CD4-positive, alpha-beta T cell treated with Interleukin-4 for 4 hours (primary cell): Measurements from ENCODE around the gene DOCK4.
"Not testable (repeated sequence)": the region's sequence is repeated elsewhere in the genome, so short reads cannot be mapped to it uniquely, and the experiment has no call there.

Experiments used
- DNase-seq: peaks from one replicate; pipeline ENCODE4 v3.0.0-alpha.2; 2020

Gene DOCK4, protein sequence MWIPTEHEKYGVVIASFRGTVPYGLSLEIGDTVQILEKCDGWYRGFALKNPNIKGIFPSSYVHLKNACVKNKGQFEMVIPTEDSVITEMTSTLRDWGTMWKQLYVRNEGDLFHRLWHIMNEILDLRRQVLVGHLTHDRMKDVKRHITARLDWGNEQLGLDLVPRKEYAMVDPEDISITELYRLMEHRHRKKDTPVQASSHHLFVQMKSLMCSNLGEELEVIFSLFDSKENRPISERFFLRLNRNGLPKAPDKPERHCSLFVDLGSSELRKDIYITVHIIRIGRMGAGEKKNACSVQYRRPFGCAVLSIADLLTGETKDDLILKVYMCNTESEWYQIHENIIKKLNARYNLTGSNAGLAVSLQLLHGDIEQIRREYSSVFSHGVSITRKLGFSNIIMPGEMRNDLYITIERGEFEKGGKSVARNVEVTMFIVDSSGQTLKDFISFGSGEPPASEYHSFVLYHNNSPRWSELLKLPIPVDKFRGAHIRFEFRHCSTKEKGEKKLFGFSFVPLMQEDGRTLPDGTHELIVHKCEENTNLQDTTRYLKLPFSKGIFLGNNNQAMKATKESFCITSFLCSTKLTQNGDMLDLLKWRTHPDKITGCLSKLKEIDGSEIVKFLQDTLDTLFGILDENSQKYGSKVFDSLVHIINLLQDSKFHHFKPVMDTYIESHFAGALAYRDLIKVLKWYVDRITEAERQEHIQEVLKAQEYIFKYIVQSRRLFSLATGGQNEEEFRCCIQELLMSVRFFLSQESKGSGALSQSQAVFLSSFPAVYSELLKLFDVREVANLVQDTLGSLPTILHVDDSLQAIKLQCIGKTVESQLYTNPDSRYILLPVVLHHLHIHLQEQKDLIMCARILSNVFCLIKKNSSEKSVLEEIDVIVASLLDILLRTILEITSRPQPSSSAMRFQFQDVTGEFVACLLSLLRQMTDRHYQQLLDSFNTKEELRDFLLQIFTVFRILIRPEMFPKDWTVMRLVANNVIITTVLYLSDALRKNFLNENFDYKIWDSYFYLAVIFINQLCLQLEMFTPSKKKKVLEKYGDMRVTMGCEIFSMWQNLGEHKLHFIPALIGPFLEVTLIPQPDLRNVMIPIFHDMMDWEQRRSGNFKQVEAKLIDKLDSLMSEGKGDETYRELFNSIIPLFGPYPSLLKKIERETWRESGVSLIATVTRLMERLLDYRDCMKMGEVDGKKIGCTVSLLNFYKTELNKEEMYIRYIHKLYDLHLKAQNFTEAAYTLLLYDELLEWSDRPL (N-terminal part only)

DNA sequence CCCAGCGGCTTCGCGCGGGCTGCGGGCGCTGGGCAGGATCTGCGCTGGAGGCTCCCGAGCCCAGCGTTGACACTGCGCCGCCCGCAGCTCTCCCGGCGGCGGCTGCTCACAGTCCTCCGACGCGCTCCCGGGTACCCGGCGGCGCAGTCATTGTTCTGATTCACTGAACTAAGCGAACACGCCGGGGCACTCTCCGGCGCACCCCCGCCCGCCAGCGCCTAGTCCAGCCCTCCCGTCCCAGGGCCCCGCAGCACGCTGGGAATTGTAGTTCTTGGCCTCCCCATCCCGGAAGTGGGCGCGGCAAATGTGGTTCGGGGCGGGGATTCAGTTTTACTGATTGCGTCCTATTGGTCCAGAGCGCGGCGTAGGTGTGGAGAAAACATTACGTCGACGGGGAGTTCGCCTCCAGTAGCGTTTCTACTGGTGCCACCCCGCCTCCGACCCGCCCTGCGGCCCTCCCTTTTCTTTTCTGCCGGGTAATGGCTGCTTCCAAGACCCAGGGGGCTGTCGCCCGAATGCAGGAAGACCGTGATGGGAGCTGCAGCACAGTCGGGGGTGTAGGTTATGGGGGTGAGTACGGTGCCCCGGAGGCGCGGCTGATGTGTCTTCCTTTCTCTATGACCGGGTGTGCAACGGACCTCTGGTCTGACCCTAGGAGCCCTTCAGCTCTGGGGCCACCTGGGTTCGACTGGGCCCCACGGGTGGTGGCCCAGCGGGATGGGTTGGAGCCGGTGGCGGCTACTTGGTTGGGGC is at the start of gene DOCK4, which contains the start of gene ZNF277:
Gene DOCK4, minus strand, starts transcription at position 162 of the 753 bp plus-strand sequence. CDS start 261 bp downstream, outside the sequence.
Gene ZNF277, plus strand, starts transcription at position 458 of the 753 bp plus-strand sequence. Its CDS starts 22 bp downstream, at position 480.
- DNase-seq = peak; percentile 99

- no peak for DNase-seq
These were observed 49.2 kb upstream of the DOCK4 start for GRCh38 chr7:112255388-112255720.

DNA sequence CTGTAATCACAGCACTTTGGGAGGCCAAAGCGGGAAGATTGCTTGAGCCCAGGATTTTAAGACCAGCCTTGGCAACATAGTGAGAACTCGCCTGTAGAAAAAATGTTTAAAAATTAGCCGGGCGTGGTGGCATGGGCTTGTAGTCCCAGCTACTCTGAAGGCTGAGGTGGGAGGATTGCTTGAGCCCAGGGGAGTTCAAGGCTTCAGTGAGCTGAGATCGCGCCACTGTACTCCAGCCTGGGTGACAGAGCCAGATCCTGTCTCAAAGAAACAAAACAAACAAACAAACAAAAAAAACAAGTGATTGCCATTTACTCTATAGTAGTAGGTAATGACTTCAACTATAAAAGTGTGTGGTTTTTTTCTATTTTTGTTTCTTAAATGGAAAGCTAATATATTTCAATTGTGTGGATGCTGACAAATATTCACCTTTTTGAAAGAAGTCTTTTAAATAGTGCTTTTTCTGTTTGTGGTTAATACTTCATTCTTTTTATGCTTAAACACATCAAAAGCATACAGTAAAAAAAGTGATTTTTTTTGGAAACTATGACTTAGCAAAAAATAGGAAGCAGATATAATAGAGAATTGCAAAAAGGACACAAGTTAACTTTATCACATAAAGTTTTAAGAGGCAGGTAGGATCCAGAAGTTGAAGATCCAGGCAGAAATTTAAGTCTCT is 48.6 kb upstream of the DOCK4 start:
- no peak for DNase-seq

GRCh38 chr7:112254156-112254555 is 48.0 kb upstream of the DOCK4 start:
- DNase-seq = no peak

- no peak for DNase-seq
These were observed 46.5 kb upstream of the DOCK4 start for GRCh38 chr7:112252691-112253090.

DNA sequence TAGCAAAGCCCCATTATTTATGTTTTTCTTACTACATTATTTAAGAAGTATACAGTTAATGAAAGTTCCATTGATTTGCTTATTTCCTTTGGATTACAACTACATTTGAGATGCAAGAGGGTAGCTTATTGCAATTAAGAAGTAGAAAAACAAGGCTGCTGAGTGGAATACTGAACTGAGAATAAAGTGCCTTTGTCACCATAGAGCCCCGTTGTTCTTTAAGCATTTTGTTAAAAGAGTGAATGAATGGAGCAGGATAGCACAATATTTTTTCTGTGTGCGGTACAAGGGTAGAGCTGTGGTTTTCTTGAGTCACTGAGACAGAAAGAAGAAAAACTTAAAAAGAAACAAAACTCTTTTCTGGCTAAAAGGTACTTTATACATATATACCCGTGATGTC is 45.9 kb upstream of the DOCK4 start:
- DNase-seq = no peak

DNA sequence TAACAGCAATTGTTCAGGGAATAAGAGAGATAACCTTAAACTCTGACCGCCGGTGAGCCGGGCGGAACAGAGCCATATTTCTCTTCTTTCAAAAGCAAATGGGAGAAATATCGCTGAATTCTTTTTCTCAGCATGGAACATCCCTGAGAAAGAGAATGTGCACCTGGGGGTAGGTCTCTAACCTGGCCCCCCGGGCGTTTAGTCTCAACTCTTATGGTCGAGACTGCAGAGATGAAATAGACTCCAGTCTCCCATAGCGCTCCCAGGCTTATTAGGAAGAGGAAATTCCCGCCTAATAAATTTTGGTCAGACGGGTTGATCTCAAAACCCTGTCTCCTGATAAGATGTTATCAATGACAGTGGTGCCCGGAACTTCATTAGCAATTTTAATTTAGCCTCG is 43.8 kb upstream of the DOCK4 start:
- not testable (repeated sequence) for DNase-seq

DNA sequence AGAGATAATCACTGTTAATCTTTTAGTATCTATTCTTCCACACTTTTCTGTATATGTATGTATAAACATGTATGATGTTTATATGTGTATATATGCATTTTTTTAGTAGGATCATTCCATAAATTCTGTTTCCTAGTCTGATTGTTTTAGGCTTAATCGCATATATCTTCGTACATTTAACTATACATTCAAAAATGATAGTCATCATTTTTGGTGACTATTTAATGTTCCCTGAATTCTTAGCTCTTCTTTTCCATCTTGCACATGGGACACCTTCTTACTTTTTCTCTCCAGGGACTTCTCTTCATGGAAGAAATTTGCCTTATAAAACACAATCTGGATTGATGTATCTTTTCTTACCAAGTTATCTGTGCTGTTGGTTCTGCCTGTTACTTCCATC is 42.4 kb upstream of the DOCK4 start:
- DNase-seq = no peak

GRCh38 chr7:112238852-112239610 is 32.8 kb upstream of the DOCK4 start:
- DNase-seq = no peak

DNA sequence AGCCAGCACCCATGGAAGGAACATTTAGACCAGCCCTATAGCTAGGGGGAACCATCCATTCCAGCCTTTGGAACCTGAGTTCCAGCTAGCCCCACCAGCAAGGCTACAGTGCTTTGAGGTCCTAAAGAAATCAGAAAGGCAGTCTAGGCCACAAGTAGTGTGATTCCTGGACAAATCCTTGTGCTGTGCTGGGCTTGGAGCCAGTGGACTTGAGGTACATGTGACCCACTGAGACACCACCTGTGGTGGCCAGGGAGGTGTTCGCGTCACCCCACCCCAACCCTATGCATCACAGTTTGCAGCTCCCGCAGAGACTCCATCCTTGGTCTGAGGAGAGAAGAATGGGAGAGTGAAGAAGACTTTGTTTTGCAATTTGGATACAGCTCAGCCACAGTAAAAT is 32.1 kb upstream of the DOCK4 start:
- DNase-seq = no peak

DNA sequence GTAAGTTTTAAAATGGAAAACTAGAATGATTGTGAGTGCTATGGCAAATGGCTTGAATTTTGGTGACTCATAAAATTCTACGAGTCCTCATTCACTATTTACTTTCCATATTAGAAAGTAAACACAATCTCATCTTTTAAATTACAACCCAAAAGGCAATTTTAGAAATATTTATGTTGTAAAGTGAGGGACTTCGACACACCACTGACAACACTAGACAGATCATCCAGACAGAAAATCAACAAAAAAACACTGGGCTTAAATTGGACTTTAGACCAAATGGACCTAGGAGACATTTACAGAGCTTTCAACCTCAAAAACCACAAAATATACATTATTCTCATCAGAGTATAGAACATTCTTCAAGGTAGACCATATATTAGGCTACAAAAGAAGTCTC is 30.4 kb upstream of the DOCK4 start:
- no peak for DNase-seq

- DNase-seq = no peak
These were observed 27.9 kb upstream of the DOCK4 start for GRCh38 chr7:112234147-112234546.

DNA sequence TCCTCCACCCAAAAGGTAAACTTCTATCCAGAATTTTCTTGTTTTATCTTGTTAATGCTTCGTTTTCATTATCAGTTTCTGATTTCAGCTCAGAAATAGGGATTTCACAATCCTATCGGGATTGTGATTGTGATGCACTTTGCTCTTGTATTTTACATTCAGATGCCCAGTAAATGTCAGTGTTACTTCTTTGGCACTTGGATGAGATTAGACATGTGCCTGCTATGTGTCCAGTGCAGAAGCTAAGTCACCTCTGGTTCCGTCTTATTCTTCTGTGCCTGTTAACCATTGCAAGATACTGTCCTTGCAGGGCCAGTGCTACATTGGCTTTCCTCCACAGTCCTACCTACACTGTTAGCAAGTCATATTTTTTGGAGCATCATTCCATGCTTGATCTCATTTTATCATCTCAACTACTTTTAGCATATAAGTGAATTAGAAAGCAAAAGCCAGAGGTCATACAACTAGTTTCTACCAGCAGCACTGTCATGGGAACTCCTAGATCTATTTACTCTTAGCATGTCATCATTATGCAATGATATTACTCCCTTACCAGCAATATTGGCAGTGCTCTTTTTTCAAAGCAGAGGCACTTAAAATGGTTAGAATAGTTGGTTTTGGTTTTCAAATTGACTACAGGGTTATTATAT is 27.0 kb upstream of the DOCK4 start:
- no peak for DNase-seq

DNA sequence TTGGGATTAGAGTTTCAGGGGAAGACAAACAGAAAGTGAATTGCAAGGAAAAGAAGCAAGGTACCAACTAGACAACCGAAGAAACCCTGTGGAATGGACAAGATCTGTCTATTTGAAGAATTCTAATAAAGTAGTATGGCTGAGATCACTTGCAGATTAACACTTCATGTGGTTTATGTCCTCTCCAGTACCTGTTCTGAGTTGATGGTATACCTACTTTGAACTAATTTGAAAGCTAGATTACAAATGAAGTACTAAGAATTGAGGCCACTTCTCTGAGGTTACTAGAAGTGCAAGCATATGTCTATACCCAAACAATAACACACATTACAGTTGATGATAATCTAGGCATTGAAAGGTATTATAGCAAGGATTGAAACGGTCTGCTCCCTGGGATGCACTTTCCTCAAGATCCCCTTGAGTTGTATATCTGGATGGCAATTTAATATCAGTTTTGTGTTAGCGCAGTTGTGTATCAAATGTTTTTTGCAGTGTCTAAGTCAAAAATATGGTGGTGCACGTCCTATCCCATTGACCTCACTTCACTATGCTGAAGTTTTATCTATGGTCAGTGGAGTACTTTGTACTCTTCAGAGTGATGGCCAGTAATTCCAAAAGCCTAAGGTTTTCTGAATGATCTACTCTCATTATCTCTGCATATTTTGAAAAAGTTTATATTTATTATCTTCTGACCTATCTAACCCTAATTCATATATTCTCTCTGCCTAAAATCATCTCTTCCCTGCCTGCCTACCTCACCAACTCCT is 26.2 kb upstream of the DOCK4 start:
- no peak for DNase-seq

- no peak for DNase-seq
These were observed 22.4 kb upstream of the DOCK4 start for GRCh38 chr7:112228632-112229031.

DNA sequence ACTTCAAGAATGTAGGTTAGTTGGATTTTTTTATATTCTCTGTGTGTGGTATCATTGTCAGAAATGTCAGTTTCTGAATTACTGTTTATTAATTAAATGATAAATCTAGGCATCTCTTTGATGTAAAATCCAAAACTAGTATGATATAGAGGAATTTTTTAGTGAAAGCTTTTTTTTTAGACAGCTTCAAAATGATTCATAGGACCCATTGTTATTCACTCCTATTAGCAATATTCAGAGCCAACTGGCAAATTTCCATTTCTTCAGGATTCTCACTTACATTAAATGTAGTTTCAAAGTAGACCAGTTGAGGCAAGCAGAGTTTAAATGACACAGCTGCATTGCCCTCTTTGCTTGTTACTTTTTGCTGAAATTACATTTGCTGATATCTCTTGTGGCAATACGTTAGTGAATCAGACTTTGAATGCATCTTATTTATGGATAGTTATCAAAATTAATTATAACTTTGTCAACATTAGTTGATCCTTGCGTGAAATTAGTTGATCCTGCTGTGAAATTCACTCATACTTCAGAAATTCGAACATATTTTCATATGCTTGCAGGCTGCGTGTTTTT is 20.6 kb upstream of the DOCK4 start:
- DNase-seq = no peak

DNA sequence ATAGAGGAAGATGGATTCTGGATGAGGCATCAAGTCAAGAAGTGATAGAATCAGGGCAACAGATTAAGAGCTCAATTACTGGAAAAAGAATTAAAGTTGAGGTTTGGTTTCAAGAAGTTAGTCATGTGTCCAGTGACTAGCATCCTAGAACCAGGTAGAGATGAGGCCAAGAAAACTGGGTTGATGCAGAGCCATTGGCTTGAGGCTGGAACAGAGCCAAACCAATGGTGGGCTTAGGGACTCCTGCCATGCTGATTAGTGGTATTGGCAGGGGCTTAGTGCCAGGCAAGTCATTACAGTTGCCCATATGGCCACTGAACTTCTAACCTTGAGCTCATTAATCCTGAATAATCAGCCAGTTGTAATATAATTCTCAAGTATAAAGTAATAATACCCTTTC is 18.8 kb upstream of the DOCK4 start:
- DNase-seq = no peak

DNA sequence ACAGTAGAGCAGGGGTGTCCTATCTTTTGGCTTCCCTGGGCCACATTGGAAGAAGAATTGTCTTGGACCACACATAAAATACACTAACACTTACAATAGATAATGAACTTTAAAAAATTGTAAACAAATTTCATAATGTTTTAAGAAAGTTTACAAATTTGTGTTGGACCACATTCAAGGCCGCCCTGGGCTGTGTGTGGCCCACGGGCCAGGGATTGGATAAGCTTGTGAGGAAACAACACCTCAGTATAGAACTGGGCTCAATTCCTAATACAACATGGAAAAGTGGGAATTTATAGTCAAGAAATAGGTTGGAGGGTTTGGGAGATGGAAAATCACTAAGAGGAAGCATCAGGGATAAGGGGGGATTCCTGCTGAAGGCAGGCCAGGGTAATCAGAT is 18.0 kb upstream of the DOCK4 start:
- DNase-seq = no peak

GRCh38 chr7:112223310-112223709 is 17.1 kb upstream of the DOCK4 start:
- DNase-seq = no peak
